ENCODE results near the gene GPR137C. TPM values are rescaled to one million over a fixed set of nuclear protein-coding genes. Genes with fewer than 3 reads are reported as not detected.
"Not testable (repeated sequence)": the region's sequence is repeated elsewhere in the genome, so short reads cannot be mapped to it uniquely, and the experiment has no call there.

GPR137C gene
- total RNA-seq, 2 experiments from 2014 or later, result 0.19 to 0.55 TPM

- POLR2A ChIA-PET, result no interaction called here
- CTCF ChIA-PET, result interaction anchor here (0.9 kb wide), 1 partner anchor 255 kb away, joined by 5 read pairs; no protein-coding TSS in a partner anchor
Measured at GRCh38 chr14:52553671-52554575, 1.3 kb downstream of the GPR137C start.

GRCh38 chr14:52558688-52559087 is 6.1 kb downstream of the GPR137C start:
- ChIA-PET POLR2A (no interaction called here), CTCF (no interaction called here)

GRCh38 chr14:52563120-52563519 is 10.5 kb downstream of the GPR137C start:
- POLR2A ChIA-PET, result no interaction called here
- CTCF ChIA-PET, result no interaction called here

- CTCF ChIA-PET, POLR2A ChIA-PET: not testable (repeated sequence)
Measured at GRCh38 chr14:52568454-52568853, 15.8 kb downstream of the GPR137C start.

GRCh38 chr14:52575858-52576257 is 23.2 kb downstream of the GPR137C start:
- POLR2A ChIA-PET, result no interaction called here
- CTCF ChIA-PET, result no interaction called here

- POLR2A ChIA-PET, result no interaction called here
- CTCF ChIA-PET, result no interaction called here
Measured at GRCh38 chr14:52583544-52583943, 30.9 kb downstream of the GPR137C start.

- POLR2A ChIA-PET, result no interaction called here
- CTCF ChIA-PET, result no interaction called here
Measured at GRCh38 chr14:52589646-52590045, 37.0 kb downstream of the GPR137C start.

- ChIA-PET POLR2A (no interaction called here), CTCF (no interaction called here)
Measured at GRCh38 chr14:52590318-52590717, 37.7 kb downstream of the GPR137C start.

- POLR2A ChIA-PET, result no interaction called here
- CTCF ChIA-PET, result no interaction called here
Measured at GRCh38 chr14:52596320-52596719, 43.7 kb downstream of the GPR137C start.

GRCh38 chr14:52596861-52597260 is 44.2 kb downstream of the GPR137C start:
- POLR2A ChIA-PET, result no interaction called here
- CTCF ChIA-PET, result no interaction called here

- POLR2A ChIA-PET, result no interaction called here
- CTCF ChIA-PET, result no interaction called here
Measured at GRCh38 chr14:52598568-52598967, 45.9 kb downstream of the GPR137C start.

- CTCF ChIA-PET, result no interaction called here
- POLR2A ChIA-PET, result no interaction called here
Measured at GRCh38 chr14:52599974-52600373, 47.3 kb downstream of the GPR137C start.

GRCh38 chr14:52602131-52602530 is 49.5 kb downstream of the GPR137C start:
- ChIA-PET CTCF (no interaction called here), POLR2A (no interaction called here)

- ChIA-PET CTCF (no interaction called here), POLR2A (no interaction called here)
Measured at GRCh38 chr14:52607061-52607460, 54.4 kb downstream of the GPR137C start.

GRCh38 chr14:52609445-52610044 is 56.9 kb downstream of the GPR137C start:
- POLR2A ChIA-PET, result no interaction called here

GRCh38 chr14:52610187-52610586 is 57.6 kb downstream of the GPR137C start:
- POLR2A ChIA-PET, result no interaction called here
- CTCF ChIA-PET, result no interaction called here

More at GRCh38 chr14:52609445-52610044, 56.9 kb downstream of the GPR137C start:
- CTCF ChIA-PET, result no interaction called here

GRCh38 chr14:52618602-52619001 is 66.0 kb downstream of the GPR137C start:
- CTCF ChIA-PET, result no interaction called here
- POLR2A ChIA-PET, result no interaction called here

GRCh38 chr14:52619687-52620086 is 67.1 kb downstream of the GPR137C start:
- POLR2A ChIA-PET, result no interaction called here
- CTCF ChIA-PET, result no interaction called here

GRCh38 chr14:52640137-52640536 is 87.5 kb downstream of the GPR137C start:
- POLR2A ChIA-PET, result no interaction called here
- CTCF ChIA-PET, result no interaction called here

GRCh38 chr14:52641745-52642144 is 89.1 kb downstream of the GPR137C start:
- CTCF ChIA-PET, result no interaction called here
- POLR2A ChIA-PET, result no interaction called here

- CTCF ChIA-PET, result no interaction called here
- POLR2A ChIA-PET, result no interaction called here
Measured at GRCh38 chr14:52649511-52649910, 96.9 kb downstream of the GPR137C start.

- ChIA-PET CTCF (interaction anchor here (0.7 kb wide), 1 partner anchor 249 kb away, joined by 3 read pairs; no protein-coding TSS in a partner anchor), POLR2A (interaction anchor here (0.7 kb wide), 1 partner anchor 370 kb away, joined by 11 read pairs; no protein-coding TSS in a partner anchor)
Measured at GRCh38 chr14:52650774-52651173, 98.1 kb downstream of the GPR137C start.

All from activated CD8-positive, alpha-beta memory T cell treated with anti-CD3 and anti-CD28 coated beads for 36 hours (primary cell).